Measurements from ENCODE around the gene KLHDC8A.

The KLHDC8A gene

DNA sequence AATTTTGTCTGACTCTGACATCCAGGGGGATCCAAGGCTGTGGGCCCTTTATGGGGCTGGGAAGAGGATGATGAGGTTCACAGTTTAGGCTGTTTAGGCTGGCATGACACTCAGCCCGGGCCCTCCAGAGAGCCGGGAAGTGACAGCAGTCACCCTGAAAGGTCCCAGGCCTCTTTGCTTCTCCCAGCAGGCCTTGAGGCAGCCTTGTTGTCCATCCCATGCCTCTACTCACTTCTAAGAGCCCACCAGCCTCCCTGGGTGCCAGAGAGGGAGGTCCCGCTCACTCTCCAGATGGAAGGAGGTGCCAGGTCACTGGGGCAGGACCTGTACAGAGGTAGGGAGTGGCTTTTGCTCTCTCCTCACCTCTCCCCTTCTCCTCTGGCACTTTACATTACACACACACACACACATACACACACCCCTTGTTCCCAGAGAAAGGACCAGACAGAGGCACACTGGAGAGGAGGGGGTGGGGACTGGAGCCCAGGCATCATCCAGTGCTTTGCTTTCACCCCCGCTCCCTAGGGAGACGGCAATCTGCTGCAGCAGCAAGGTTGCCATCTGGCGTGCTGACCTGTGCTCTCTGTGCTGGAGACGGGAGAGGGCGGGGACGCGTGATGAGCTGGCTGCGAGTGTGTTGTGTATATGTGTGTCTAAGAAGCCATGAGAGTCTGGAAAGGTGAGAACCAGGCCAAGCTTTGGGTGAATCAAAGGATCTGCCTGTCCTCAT is 4.6 kb downstream of the KLHDC8A start:
- Histone ChIP-seq H3K9me3 (ENCODE audit: control insufficient read depth, low read depth, low read length) (no peaks in the 10 kb centered on the region), H3K36me3 (ENCODE audit: control insufficient read depth, low read depth, low read length) (no peaks in the 10 kb centered on the region), H3K4me3 (ENCODE audit: low read length) (no peak overlapping the region), H3K9ac (ENCODE audit: low read length) (no peak overlapping the region), H3K4me1 (ENCODE audit: control insufficient read depth, low read depth, low read length) (peaks cover 49% of the 10 kb centered on the region), H3K27me3 (ENCODE audit: control insufficient read depth, insufficient read depth, low read length) (no peaks in the 10 kb centered on the region), H3K27ac (ENCODE audit: low read length) (no peak overlapping the region)

DNA sequence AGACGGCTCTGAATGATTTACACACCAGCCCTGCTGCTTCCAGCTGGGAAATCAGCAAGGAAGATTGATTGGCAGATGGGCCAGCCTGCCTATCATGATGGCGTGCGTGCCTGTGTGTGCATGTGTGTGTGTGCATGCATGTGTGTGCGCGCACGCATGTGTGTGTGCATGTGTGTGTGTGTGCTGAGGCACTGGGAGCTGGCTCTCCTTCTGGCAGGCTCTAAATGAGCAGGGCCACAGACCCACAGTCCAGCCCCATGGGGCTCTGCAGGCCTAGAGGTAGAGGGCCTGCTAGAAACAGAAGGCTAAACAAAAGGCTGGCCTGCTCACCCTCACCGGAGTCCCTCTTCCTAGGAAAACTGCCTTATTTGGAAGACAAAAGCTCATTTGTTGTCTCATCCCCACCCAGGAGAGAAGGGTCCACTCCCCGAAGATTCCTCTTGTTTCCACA is 6.0 kb downstream of the KLHDC8A start:
- no peaks in the 10 kb centered on the region for H3K36me3 ChIP-seq (ENCODE audit: control insufficient read depth, low read depth, low read length)
- H3K27ac ChIP-seq (ENCODE audit: low read length) = peak overlapping the region; percentile 61
- H3K27me3 ChIP-seq (ENCODE audit: control insufficient read depth, insufficient read depth, low read length) = peaks cover 13% of the 10 kb centered on the region
- peak overlapping the region; percentile 38 for H3K9ac ChIP-seq (ENCODE audit: low read length)
- no peak overlapping the region for H3K4me3 ChIP-seq (ENCODE audit: low read length)
- H3K9me3 ChIP-seq (ENCODE audit: control insufficient read depth, low read depth, low read length) = no peaks in the 10 kb centered on the region
- H3K4me1 ChIP-seq (ENCODE audit: control insufficient read depth, low read depth, low read length) = peaks cover 34% of the 10 kb centered on the region

DNA sequence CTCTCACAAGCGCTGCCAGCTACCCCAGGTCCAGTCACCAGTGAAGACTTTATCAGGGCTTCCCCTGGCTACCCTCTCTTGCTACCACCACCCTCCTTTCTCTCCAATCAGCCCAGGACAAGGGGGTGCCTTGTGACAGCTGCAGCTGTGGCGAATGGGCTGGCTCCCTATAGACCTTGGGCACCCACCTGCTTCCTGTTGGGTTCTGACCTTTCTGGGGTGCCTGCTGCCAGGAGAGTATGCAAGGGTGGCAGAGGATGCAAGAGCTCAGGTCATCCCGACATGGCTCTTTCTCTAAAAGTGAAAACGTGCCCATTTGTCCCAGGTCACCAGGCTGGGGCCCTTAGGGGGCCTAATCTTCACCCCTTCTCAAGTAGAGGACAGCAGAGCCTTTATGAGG is 6.6 kb downstream of the KLHDC8A start:
- H3K27me3 ChIP-seq (ENCODE audit: control insufficient read depth, insufficient read depth, low read length) = peaks cover 19% of the 10 kb centered on the region
- H3K36me3 ChIP-seq (ENCODE audit: control insufficient read depth, low read depth, low read length) = no peaks in the 10 kb centered on the region
- H3K9ac ChIP-seq (ENCODE audit: low read length) = peak overlapping the region; percentile 38
- no peak overlapping the region for H3K27ac ChIP-seq (ENCODE audit: low read length)
- no peaks in the 10 kb centered on the region for H3K9me3 ChIP-seq (ENCODE audit: control insufficient read depth, low read depth, low read length)
- no peak overlapping the region for H3K4me3 ChIP-seq (ENCODE audit: low read length)
- H3K4me1 ChIP-seq (ENCODE audit: control insufficient read depth, low read depth, low read length) = peaks cover 34% of the 10 kb centered on the region

DNA sequence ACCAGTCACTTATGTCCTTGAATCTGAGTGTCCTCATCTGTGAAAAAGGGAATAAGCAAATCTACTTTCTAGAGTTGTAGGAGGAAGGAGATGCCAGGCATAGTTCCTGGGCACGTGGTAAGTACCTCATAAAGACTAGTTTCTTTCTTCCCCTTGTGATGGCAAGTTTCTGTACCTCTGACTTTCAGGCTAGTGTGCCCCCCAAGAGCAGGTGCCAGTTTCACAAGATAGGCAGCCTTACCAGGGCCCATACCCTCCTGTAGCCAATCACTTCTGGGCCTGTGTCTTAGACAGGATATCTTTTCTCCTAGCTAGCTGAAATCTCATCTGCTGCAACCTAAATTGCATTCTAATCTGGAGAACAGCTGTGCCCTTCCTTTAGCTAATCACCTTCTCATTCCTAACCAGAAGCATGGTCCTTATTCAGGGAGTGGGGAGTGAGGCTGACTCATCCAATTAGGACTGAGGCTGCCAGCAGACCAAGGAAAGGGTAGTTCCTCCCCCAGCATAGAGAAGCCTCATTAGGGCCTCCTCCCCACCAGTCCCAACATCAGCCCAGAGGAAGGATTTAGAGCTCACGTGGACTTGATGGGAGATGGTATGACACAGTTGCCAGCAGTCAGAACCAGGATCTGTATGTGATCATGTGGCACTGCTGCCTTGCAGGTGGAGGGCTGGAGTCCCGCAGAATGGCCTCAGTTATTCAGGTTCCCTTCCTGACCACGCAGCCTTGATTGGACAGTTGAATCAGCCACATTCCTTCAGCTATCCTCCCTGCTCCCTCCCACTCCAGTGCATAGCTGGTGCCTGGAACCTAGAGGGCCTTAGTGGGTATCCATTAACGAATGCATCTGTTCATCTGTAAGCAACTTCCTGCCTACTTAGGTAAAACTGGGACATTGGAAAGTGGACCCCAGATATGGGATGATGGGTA is 7.9 kb downstream of the KLHDC8A start:
- Histone ChIP-seq H3K4me1 (ENCODE audit: control insufficient read depth, low read depth, low read length) (peaks cover 34% of the 10 kb centered on the region), H3K27ac (ENCODE audit: low read length) (no peak overlapping the region), H3K4me3 (ENCODE audit: low read length) (no peak overlapping the region), H3K36me3 (ENCODE audit: control insufficient read depth, low read depth, low read length) (no peaks in the 10 kb centered on the region), H3K27me3 (ENCODE audit: control insufficient read depth, insufficient read depth, low read length) (peaks cover 31% of the 10 kb centered on the region), H3K9ac (ENCODE audit: low read length) (no peak overlapping the region), H3K9me3 (ENCODE audit: control insufficient read depth, low read depth, low read length) (no peaks in the 10 kb centered on the region)

DNA sequence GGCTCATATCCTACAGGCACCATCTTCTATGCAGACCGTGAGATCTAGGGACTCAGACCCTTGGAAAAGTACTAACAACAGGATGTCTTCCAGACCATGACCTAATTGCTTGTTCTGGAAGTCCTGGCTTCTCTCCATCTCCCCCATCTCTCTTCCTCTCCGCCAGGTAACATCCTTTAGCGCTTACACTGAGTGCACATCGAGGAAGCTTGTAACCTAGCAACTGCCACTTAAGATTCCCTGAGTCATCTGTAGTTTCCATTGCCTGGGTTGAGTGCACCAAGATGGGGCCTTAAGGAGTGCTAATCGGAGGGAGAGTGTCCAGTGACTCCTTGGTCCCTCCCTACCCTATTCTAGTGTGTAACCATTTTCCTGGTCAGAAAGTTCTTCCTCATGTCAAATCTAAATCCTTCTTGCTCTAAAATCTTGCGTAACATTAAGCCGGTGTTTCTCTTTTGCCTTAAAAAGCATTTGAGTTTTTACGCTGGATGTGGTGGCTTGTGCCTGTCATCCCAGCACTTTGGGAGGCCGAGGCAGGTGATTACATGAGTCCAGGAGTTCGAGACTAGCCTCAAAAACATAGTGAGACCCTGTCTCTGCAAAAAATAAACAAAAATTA is 9.7 kb downstream of the KLHDC8A start:
- H3K9ac ChIP-seq (ENCODE audit: low read length) = no peak overlapping the region
- H3K4me1 ChIP-seq (ENCODE audit: control insufficient read depth, low read depth, low read length) = peaks cover 28% of the 10 kb centered on the region
- H3K27me3 ChIP-seq (ENCODE audit: control insufficient read depth, insufficient read depth, low read length) = peaks cover 49% of the 10 kb centered on the region
- no peaks in the 10 kb centered on the region for H3K9me3 ChIP-seq (ENCODE audit: control insufficient read depth, low read depth, low read length)
- no peak overlapping the region for H3K4me3 ChIP-seq (ENCODE audit: low read length)
- no peak overlapping the region for H3K27ac ChIP-seq (ENCODE audit: low read length)
- no peaks in the 10 kb centered on the region for H3K36me3 ChIP-seq (ENCODE audit: control insufficient read depth, low read depth, low read length)

DNA sequence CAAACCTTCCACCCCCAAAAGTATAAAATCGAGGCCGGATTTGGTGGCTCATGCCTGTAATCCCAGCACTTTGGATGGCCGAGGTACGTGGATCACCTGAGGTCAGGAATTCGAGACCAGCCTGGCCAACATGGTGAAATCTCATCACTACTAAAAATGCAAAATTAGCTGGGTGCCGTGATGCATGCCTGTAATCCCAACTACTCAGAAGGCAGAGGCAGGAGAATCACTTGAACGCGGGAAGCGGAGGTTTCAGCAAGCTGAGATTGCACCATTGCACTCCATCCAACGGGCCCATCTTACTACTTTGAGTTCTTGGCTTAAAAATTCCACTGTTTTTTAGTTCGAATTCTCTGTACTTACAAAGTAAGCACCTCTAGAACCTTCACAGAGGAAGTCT is 11.0 kb downstream of the KLHDC8A start:
- peaks cover 52% of the 10 kb centered on the region for H3K27me3 ChIP-seq (ENCODE audit: control insufficient read depth, insufficient read depth, low read length)
- no peak overlapping the region for H3K9ac ChIP-seq (ENCODE audit: low read length)
- no peak overlapping the region for H3K27ac ChIP-seq (ENCODE audit: low read length)
- no peaks in the 10 kb centered on the region for H3K36me3 ChIP-seq (ENCODE audit: control insufficient read depth, low read depth, low read length)
- peaks cover 21% of the 10 kb centered on the region for H3K4me1 ChIP-seq (ENCODE audit: control insufficient read depth, low read depth, low read length)
- no peaks in the 10 kb centered on the region for H3K9me3 ChIP-seq (ENCODE audit: control insufficient read depth, low read depth, low read length)
- no peak overlapping the region for H3K4me3 ChIP-seq (ENCODE audit: low read length)

DNA sequence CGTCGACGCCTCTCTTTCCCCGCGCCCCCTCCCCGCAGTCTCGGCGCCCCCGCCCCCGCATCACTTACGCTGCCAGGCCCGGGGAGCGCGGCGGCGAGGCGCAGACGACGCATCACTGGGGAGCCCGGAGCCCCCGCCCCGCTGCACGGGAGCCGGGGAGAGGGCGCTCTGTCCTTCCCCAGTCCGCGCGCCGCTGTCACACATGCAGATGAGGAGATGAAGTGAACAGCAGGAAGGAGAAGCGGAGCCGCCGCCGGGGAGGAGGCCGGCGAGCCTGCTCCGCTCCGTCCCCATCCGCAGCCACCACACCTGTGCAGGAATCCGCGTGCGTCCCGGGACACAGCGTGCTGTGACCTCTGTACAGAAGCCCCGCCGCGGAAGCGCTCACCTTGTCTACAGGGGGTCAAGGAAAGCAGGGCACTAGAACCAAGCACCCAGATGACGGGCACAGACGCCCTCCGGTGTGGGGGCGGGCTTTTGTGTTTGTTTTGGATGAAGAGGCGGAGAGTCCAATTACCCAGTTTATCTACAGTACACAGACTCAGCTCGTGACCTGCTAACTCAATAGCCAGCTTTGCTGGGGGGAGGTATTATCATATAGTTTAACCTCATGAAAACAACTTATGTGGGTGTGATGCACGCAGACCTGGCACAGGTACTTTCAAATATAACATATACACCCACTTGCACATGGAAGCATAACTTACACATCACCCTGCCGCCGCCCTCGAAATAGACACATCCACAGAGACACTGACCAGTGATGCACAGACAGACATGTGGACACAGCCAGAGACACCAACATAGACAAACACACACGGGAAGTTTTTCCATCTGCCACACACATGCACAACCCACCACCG is 12.4 kb downstream of the KLHDC8A start:
- H3K27ac ChIP-seq (ENCODE audit: low read length) = no peak overlapping the region
- H3K27me3 ChIP-seq (ENCODE audit: control insufficient read depth, insufficient read depth, low read length) = peaks cover 52% of the 10 kb centered on the region
- no peaks in the 10 kb centered on the region for H3K9me3 ChIP-seq (ENCODE audit: control insufficient read depth, low read depth, low read length)
- H3K9ac ChIP-seq (ENCODE audit: low read length) = no peak overlapping the region
- peak overlapping the region; percentile 63 for H3K4me3 ChIP-seq (ENCODE audit: low read length)
- no peaks in the 10 kb centered on the region for H3K36me3 ChIP-seq (ENCODE audit: control insufficient read depth, low read depth, low read length)
- H3K4me1 ChIP-seq (ENCODE audit: control insufficient read depth, low read depth, low read length) = peaks cover 8% of the 10 kb centered on the region

DNA sequence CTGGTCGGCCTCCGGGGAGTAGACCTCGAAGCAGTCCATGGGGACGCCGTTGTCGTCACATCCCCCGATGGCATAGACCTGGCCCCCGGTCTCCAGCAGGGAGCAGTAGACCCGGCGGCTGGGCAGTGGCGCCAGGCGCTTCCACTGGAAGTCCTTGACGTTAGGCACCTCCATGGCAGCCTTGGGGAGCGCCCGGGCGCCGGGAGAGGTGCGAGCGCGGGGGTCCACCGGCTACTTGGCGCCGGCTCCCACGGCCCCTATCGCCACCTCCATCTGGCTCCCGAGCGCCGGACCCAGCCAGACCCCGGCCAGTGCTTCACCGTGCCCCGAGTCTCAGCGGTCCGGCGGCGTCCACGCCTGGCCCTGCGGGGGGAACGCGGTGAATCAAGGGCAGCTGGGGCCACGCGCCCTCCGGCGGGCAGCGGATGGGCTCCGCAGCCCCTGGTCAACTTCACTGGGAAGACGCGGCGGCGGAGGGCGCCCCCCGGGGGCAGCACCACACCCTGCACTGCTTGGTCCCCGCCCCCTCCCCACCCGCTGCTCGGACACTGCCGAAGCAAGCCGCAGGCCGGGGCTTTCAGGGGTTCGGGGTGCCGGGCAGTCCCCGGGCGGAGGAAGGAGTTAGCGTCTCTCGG is 13.2 kb downstream of the KLHDC8A start:
- Histone ChIP-seq H3K27ac (ENCODE audit: low read length) (no peak overlapping the region), H3K27me3 (ENCODE audit: control insufficient read depth, insufficient read depth, low read length) (peaks cover 52% of the 10 kb centered on the region), H3K4me1 (ENCODE audit: control insufficient read depth, low read depth, low read length) (peaks cover 7% of the 10 kb centered on the region), H3K36me3 (ENCODE audit: control insufficient read depth, low read depth, low read length) (no peaks in the 10 kb centered on the region), H3K4me3 (ENCODE audit: low read length) (peak overlapping the region; percentile 63), H3K9me3 (ENCODE audit: control insufficient read depth, low read depth, low read length) (no peaks in the 10 kb centered on the region), H3K9ac (ENCODE audit: low read length) (no peak overlapping the region)

DNA sequence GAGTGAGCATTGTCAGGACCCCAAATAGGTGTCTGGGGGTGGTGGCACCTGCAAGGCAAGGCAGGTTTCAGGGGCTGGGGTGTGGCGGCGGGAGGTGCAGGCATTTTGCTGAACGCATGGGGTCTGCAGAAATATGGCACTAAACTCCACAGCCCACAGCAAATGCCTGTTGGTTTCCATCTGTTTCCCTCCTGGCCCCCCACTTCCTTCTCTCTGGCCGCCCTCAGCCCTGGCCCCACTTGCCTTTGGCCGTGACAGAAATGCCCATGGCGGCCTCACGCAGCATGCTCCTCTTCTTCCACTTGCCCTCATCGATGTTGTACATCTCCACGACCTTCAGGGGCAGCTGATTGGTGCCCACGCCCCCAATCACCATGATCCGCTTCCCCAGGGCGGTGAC is 13.7 kb downstream of the KLHDC8A start:
- no peaks in the 10 kb centered on the region for H3K9me3 ChIP-seq (ENCODE audit: control insufficient read depth, low read depth, low read length)
- no peak overlapping the region for H3K9ac ChIP-seq (ENCODE audit: low read length)
- H3K4me3 ChIP-seq (ENCODE audit: low read length) = peak overlapping the region; percentile 63
- H3K4me1 ChIP-seq (ENCODE audit: control insufficient read depth, low read depth, low read length) = peaks cover 4% of the 10 kb centered on the region
- H3K27me3 ChIP-seq (ENCODE audit: control insufficient read depth, insufficient read depth, low read length) = peaks cover 52% of the 10 kb centered on the region
- H3K36me3 ChIP-seq (ENCODE audit: control insufficient read depth, low read depth, low read length) = no peaks in the 10 kb centered on the region
- H3K27ac ChIP-seq (ENCODE audit: low read length) = no peak overlapping the region

DNA sequence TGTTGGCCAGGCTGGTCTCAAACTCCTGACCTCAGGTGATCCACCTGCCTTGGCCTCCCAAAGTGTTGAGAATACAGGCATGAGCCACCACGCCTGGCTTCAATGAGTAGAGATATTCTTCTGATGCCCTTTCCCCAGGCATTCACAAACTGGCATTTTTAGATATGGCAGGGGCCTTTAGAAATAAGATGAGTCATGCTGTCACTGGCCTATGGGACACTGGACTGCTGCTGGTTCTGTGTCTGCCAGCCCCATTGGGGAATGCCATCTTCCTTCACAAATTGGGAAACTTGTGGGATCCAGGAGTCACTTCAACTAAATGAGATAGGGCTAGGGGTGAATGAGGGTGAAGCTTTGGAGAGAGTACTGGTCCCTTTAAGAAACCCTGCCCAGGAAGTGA is 16.0 kb downstream of the KLHDC8A start:
- H3K27me3 ChIP-seq (ENCODE audit: control insufficient read depth, insufficient read depth, low read length) = peaks cover 39% of the 10 kb centered on the region
- H3K9ac ChIP-seq (ENCODE audit: low read length) = no peak overlapping the region
- H3K4me1 ChIP-seq (ENCODE audit: control insufficient read depth, low read depth, low read length) = peaks cover 11% of the 10 kb centered on the region
- no peaks in the 10 kb centered on the region for H3K36me3 ChIP-seq (ENCODE audit: control insufficient read depth, low read depth, low read length)
- no peak overlapping the region for H3K27ac ChIP-seq (ENCODE audit: low read length)
- H3K4me3 ChIP-seq (ENCODE audit: low read length) = no peak overlapping the region
- H3K9me3 ChIP-seq (ENCODE audit: control insufficient read depth, low read depth, low read length) = no peaks in the 10 kb centered on the region

Measured in iPS-18a (cell line).